HG02885 (cell line): ENCODE results near the gene INSR.
"Not testable (repeated sequence)": the region's sequence is repeated elsewhere in the genome, so short reads cannot be mapped to it uniquely, and the experiment has no call there.

Experiments used
- ATAC-seq: cut with Tn5 transposase; IDR thresholded peaks from one replicate; pipeline ENCODE4 v1.9.1; 2021; ENCODE audit warnings: mild to moderate bottlenecking; ENCODE audit not compliant: unreplicated experiment, poor library complexity

The INSR gene

GRCh38 chr19:7149956-7150705 is 144.1 kb downstream of the INSR start:
- ATAC-seq: no peak

DNA sequence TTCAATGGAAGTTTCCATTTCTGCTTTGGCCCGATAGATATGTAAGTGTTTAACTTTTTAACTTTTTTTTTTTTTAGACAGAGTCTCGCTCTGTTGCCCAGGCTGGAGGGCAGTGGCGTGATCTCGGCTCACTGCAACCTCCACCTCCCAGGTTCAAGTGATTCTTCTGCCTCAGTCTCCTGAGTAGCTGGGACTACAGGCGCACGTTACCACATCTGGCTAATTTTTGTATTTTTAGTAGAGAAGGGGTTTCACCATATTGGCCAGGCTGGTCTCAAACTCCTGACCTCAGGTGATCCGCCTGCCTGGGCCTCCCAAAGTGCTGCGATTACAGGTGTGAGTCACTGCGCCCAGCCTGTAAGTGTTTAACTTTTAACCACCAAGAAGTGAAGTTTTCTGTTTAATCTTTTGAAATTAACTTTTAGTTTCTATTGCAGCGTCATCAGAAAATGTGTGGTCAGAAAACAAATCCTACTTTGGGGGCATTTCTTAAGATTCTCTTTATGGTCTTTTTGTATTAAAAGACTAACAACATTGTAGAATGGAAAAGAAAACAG is 147.0 kb downstream of the INSR start:
- not testable (repeated sequence) for ATAC-seq

DNA sequence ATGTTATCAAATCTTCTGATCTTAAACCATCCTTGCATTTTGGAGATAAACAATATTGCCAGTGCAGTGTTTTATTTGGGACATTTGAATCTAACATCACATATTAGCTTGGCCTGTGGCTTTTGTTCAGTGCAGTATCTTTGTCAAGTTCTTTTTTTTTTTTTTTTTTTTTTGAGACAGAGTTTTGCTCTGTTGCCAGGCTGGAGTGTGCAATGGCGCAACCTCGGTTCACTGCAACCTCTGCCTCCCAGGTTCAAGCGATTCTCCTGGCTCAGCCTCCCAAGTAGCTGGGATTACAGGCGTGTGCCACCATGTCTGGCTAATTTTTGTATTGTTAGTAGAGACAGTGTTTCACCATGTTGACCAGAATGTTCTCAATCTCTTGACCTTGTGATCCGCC is 148.1 kb downstream of the INSR start:
- not testable (repeated sequence) for ATAC-seq

- ATAC-seq: no peak
Measured at GRCh38 chr19:7145494-7145893, 148.7 kb downstream of the INSR start.

DNA sequence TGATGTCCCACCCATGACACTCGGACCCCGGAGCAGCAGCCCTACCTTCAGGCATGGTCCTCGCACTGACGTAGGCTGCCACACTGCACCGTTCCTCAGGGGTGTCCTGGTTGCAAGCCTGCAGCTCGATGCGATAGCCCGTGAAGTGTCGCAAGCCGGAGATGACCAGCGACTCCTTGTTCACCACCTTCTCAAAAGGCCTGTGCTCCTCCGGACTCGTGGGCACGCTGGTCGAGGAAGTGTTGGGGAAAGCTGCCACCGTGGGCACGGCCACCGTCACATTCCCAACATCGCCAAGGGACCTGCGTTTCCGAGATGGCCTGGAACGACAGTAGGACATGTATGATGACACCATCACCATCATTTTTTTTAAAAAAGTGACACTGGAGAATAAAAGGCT is 151.4 kb downstream of the INSR start:
- no peak for ATAC-seq

DNA sequence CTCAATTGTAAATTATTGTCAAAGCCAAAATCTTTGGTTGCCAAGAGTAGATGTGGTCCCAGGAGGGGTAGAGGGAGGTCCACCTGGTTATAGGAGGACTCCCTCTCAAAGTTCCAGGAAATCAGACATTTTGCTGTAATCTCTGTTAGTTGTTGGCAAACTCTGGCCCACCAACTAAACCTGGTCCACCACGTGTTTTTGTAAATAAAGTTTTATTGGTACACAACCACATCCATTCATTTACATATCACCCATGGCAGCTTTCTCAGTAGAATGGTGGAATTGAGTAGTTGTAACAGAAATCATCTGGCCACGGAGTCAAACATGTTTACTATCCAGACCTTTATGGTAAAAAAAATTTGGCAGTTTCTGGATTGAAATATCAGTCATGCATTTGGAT is 154.1 kb downstream of the INSR start:
- no peak for ATAC-seq

GRCh38 chr19:7139095-7139494 is 155.1 kb downstream of the INSR start:
- ATAC-seq: no peak

GRCh38 chr19:7138402-7138801 is 155.8 kb downstream of the INSR start:
- no peak for ATAC-seq

GRCh38 chr19:7137120-7137519 is 157.1 kb downstream of the INSR start:
- no peak for ATAC-seq

DNA sequence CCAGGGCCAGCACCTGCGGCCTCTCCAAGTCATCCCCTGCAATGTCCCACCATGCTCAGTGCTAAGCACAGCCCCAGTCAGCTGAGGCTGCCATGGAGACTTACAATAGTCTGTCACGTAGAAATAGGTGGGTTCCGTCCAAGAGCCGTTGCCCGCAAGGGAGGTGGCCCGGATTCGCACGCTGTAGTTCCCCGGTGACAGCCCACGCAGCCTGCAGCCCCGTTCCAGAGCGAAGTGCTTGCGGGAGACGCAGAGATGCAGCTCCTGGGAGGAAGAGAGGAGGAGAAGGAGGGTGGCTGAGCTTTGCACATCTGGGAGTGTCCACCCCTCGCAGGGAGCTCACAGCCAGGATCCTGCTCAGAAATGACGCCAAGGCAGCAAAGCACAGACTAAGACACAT is 162.2 kb downstream of the INSR start:
- ATAC-seq: no peak

DNA sequence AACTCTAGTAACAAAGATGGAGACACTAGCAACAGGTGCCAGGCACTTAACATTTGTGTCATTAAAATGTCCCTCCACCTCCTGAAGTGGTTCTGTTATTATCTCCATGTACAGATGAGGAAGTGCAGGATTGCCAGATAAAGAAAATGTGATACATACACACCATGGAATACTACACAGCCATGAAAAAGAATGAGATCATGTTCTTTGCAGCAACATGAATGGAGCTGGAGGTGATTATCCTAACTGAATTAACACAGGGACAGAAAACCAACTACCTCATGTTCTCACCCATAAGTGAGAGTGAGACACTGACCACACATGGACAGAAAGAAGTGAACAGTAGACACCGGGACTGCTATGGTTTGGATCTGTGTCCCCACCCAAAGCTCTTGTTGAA is 164.2 kb downstream of the INSR start:
- no peak for ATAC-seq

DNA sequence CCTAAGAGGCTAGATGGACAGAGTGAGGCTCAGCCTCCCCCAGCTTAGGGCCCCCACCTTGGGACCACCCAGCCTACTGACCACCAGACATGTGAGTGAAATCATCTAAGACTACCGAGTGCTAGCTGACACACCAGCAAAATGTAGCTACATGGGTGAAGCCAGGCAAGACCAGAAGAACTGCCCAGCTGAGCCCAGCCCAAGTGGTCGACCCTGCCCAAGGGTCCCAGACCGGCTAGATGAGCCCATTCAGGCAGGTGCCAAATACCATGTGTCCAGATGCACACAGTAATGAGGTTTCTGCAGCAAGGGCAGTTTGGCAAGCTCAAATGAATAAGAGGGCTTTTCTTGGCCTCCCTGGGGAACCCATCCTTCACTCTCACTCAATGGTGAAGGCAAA is 168.1 kb downstream of the INSR start:
- no peak for ATAC-seq

DNA sequence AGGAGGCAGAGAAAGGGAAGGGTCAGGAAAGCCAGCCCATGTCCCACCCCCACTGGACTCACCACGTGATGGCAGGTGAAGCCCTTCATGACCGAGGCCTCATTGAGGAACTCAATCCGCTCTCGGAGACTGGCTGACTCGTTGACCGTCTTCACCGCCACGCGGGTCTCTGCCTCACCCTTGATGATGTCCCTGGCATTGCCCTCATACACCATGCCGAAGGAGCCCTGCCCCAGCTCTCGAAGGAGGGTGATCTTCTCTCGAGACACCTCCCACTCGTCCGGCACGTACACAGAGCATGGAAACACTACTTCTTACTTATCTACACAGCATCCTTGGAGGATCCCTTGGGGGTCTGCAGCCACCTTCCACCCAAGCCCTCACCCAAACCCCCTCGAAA is 169.0 kb downstream of the INSR start:
- no peak for ATAC-seq

DNA sequence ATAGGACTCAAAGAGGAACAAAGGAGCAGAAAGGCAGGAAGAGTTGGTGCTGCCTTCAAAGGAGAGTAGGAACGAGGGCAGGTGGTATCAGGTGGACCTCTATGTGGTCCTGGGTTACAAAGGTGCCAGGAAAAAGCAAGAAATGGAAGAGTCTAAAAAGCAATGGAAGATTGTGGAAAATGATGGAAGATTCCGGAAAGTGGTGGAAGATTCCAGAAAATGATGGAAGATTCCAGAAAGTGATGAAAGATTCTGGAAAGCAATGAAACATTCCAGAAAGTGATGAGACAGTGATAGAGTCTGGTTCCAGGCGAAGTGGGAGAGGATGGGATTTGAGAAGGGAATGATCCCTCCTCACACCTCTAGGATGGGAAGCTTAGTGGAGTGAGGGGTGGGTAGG is 169.4 kb downstream of the INSR start:
- no peak for ATAC-seq

DNA sequence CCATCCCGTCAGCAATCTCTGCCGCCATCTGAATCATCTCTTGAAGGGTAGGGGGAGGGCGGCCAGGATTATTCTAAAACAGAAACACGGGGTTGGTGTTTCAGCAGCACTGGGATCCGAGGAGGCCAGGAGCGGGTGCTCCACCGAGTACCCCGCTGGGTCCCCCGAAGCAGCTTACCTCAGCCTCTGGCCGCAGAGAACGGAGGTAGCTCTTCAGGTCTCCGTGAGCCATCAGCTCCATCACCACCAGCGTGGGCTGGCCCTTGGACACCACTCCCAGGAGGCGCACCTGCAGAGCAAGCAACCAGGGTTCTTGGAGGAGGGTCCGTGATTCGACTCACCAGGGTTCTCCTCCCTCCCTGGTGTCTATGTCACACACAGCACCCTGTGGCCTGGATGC is 171.5 kb downstream of the INSR start:
- no peak for ATAC-seq

GRCh38 chr19:7120499-7120898 is 173.7 kb downstream of the INSR start:
- ATAC-seq: no peak

DNA sequence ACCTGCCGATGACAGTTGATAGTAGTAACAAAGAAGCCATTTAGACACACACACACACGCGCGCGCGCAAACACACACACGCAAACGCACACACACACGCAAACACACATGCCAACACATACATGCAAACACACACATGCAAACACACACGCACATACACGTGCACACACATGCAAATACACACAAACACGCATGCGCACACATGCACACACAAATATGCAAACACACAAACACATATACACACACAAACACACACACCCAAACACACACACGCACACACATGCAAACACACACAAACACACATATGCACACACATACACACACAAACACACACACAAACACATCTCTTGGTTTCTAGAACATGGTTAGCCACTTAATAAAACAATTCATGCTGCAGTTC is 174.6 kb downstream of the INSR start:
- no peak for ATAC-seq

DNA sequence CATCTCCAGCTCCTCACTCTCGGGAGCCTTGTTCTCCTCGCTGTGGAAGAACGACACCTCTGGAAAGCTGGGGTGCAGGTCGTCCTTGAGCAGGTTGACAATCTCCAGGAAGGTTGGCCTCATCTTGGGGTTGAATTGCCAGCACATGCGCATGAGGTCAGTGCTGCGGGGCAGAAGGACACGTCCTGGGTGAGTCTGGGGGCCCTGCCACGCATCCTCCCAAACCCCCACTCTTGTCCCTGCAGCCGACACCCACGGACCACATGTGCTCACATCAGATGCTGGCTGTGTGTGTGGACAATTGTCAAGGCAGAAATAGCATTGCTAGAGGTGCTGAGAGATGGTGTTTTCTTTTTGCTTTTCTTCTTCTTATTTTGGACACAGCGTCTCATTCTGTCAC is 177.0 kb downstream of the INSR start:
- ATAC-seq: no peak

GRCh38 chr19:7115721-7116120 is 178.5 kb downstream of the INSR start:
- ATAC-seq: no peak

DNA sequence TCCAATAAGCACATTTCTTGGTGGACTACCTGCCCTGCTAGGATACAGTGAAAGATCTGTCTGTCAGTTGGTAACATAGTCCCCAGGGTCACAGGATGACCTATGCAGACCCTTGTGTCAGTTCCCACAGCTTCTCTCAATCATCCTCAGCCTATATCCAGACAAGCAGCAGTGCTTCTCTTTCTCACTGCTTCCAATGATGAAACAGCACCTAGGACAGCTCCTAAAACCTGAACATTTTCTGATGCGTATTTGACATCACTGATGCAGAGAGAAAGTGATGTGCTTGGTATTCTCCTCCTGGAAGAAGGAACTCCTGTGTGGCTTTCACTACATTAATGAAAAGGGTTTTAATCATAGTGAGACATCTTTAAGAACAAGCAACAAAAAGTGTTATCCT is 181.0 kb downstream of the INSR start:
- ATAC-seq: no peak

DNA sequence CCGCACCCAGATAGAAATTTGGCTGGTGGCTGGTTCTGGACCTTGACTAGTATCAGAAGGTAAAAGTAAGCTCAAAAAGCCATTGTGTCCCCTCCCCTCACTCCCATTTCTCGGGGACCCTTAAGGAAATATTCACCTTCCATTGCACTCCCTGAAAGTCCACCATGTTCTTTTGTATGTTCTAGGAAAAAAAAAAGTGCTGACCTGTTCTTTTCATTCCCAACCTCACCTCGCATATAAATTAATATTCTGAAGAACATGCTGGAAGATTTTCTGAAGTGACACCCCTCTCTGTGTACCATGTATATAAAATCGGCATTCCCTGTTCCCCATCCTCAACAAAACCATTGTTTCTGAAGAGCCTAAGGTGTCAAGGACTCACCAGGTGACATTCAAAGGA is 181.5 kb downstream of the INSR start:
- no peak for ATAC-seq

GRCh38 chr19:7109678-7110289 is 184.4 kb downstream of the INSR start:
- ATAC-seq: no peak
